Heart left ventricle (tissue), 16 donors: Measurements from ENCODE around the gene MMRN2. TPM values are rescaled to one million over a fixed set of nuclear protein-coding genes. Genes with fewer than 3 reads are reported as not detected.
A peak's percentile ranks its signal among the peaks of the same experiment; 100 is the strongest.

Experiments
- ATAC-seq, 4 donors: fragments of 200-7000 bp; cut with Tn5 transposase; one replicate each; pipeline ENCODE4 v1.9.1; 2020 to 2022; ENCODE audit warnings: moderate library complexity in 4 of 4, mild to moderate bottlenecking in 3 of 4, moderate number of reproducible peaks in 1 of 4
- DNase-seq, 5 donors: peaks; one replicate each; pipeline ENCODE4 v3.0.0-alpha.2; 2020
- H3K27ac ChIP-seq, 12 donors: fragments of 200-600 bp; sonication (generic) in 4 of 12; one replicate each; pipeline versions ENCODE4 v1.5.0 to v1.8.0; 2016 to 2022; ENCODE audit warnings: mild to moderate bottlenecking in 2 of 12
- H3K27me3 ChIP-seq, 9 donors: fragments of 200-600 bp; sonication (generic) in 2 of 9; one replicate each; pipeline versions ENCODE4 v1.5.1 to v1.8.0; 2016 to 2022; ENCODE audit warnings: mild to moderate bottlenecking in 3 of 9
- H3K36me3 ChIP-seq, 9 donors: fragments of 200-600 bp; sonication (generic) in 2 of 9; one replicate each; pipeline versions ENCODE4 v1.5.0 to v1.8.0; 2018 to 2022; ENCODE audit warnings: mild to moderate bottlenecking in 2 of 9
- H3K4me1 ChIP-seq, 12 donors: fragments of 200-600 bp; sonication (generic) in 4 of 12; one replicate each; pipeline versions ENCODE4 v1.5.0 to v1.8.0; 2016 to 2022; ENCODE audit warnings: mild to moderate bottlenecking in 3 of 12
- H3K4me3 ChIP-seq, 12 donors: fragments of 200-600 bp; sonication (generic) in 4 of 12; one replicate each; pipeline versions ENCODE4 v1.5.0 to v1.8.0; 2017 to 2022; ENCODE audit warnings: mild to moderate bottlenecking in 9 of 12, moderate library complexity in 4 of 12
- H3K9me3 ChIP-seq, 12 donors: fragments of 200-600 bp; sonication (generic) in 4 of 12; one replicate each; pipeline versions ENCODE4 v1.5.0 to v1.8.0; 2016 to 2022; ENCODE audit warnings: mild to moderate bottlenecking in 1 of 12
- POLR2A ChIP-seq, 2 donors: fragments of 450-650 bp; IDR thresholded peaks; one replicate each; pipeline ENCODE4 v1.6.1; 2017; ENCODE audit warnings: antibody characterized with exemption in 2 of 2, mild to moderate bottlenecking in 2 of 2, moderate library complexity in 2 of 2
- WGBS, 4 donors: extraction: QIAGEN DNeasy Blood & Tissue Kit in 2 of 4; methylation state at CpG; one replicate each; pipeline versions ENCODE4 v1.1.5 to v1.1.7; 2013 to 2018; 5-methylcytosine and 5-hydroxymethylcytosine counted together
- intact Hi-C, 10 donors: fragments of 100-400 bp; cut with DNase I; formaldehyde crosslinking; loops; one replicate each; pipeline versions ENCODE4 v1.11.1 to v1.14.2; 2022
- polyA plus RNA-seq, 2 donors: library from polyadenylated mRNA; stranded (reverse); fragments of 200-250 nt; gene quantifications; one replicate each; pipeline ENCODE4 v1.2.3, GENCODE V29; 2013
- total RNA-seq, 9 donors: library from RNA; depleted of rRNA in 2 of 9; stranded (reverse); fragments of >200 nt in 2 of 9; fragmentation: NEBNext Ultra II Directional in 3 of 9; extraction: Animal tissue kit (Norgen Biotek cat#: 25700) in 3 of 9; gene quantifications; one replicate each; pipeline versions ENCODE4 v1.1.0 to v1.2.4, GENCODE V29; 2016 to 2023
- TF ChIP-seq, protein P1 (sequence below), 12 donors: fragments of 200-600 bp; sonication (generic) in 4 of 12; IDR thresholded peaks; one replicate each; pipeline versions ENCODE4 v1.5.0 to v1.8.0; 2018 to 2022; ENCODE audit warnings: antibody characterized with exemption in 12 of 12, mild to moderate bottlenecking in 5 of 12
- donor health status: ischemic (EF 13 %, LVEDD 7.1; RV severe dilation, severe dysfunction).
- donor health status: healthy with polysubstance abuse.
- donor health status: DM: no; HTN: yes; CAD: no.
- donor health status: DM: no; HTN: no; CAD: no.
- donor health status: ischemic (EF 25% LVEDD 6.9; RV normal size, moderate dysfunction).
- donor health status: ischemic (EF 25% LVEDD 5.7; RV mildly dilated, moderate dysfunction).
- donor health status: healthy.
- donor health status: DM: yes; HTN: yes; CAD: no.
- donor health status: ischemic (EF 35%, LVEDD 5.7; RV mildly dilated, moderate dysfunction).
- donor health status: nonischemic (EF 11% LVEDD 7.7; RV severe dilation, severe dysfunction).
- donor health status: DM: yes; HTN: yes; CAD: no.
- donor health status: PGD.
- donor health status: ischemic (EF 29% LVEDD 5.4; RV normal size, mild dysfunction).
- donor health status: nonischemic (EF 23%, LVEDD 6.1; RV moderate dilation, normal function).

Gene MMRN2
- total and polyA plus RNA-seq, 11 donors = 15.8 to 93.0 (median 32.7) TPM

GRCh38 chr10:86961481-86962091 is 4.2 kb upstream of the MMRN2 start:
- ATAC-seq (no peak), DNase-seq (peak in 3 of 5 donors; percentile 18 to 58 (median 26))
- intact Hi-C loops = loop anchor here in 2 of 10 donors (2.0 kb wide), 2 partner anchors 21 to 23 kb away; no protein-coding TSS in a partner anchor
- Histone ChIP-seq H3K27ac (no peak overlapping the region), H3K36me3 (no peaks in the 10 kb centered on the region), H3K4me1 (peaks cover 4 to 56% (median 43%) of the 10 kb centered on the region in 12 donors), H3K27me3 (no peaks in the 10 kb centered on the region), H3K4me3 (no peak overlapping the region), H3K9me3 (no peaks in the 10 kb centered on the region)
- TF ChIP-seq, protein P1, sequence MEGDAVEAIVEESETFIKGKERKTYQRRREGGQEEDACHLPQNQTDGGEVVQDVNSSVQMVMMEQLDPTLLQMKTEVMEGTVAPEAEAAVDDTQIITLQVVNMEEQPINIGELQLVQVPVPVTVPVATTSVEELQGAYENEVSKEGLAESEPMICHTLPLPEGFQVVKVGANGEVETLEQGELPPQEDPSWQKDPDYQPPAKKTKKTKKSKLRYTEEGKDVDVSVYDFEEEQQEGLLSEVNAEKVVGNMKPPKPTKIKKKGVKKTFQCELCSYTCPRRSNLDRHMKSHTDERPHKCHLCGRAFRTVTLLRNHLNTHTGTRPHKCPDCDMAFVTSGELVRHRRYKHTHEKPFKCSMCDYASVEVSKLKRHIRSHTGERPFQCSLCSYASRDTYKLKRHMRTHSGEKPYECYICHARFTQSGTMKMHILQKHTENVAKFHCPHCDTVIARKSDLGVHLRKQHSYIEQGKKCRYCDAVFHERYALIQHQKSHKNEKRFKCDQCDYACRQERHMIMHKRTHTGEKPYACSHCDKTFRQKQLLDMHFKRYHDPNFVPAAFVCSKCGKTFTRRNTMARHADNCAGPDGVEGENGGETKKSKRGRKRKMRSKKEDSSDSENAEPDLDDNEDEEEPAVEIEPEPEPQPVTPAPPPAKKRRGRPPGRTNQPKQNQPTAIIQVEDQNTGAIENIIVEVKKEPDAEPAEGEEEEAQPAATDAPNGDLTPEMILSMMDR (IDR thresholded peaks at IDR 0.05) = no peak
- no peak for TF ChIP-seq POLR2A (IDR thresholded peaks at IDR 0.05)
- WGBS, 4 donors = 92 to 97% (median 93%) methylated on average over 8 to 12 of the region's 12 CpGs

DNA sequence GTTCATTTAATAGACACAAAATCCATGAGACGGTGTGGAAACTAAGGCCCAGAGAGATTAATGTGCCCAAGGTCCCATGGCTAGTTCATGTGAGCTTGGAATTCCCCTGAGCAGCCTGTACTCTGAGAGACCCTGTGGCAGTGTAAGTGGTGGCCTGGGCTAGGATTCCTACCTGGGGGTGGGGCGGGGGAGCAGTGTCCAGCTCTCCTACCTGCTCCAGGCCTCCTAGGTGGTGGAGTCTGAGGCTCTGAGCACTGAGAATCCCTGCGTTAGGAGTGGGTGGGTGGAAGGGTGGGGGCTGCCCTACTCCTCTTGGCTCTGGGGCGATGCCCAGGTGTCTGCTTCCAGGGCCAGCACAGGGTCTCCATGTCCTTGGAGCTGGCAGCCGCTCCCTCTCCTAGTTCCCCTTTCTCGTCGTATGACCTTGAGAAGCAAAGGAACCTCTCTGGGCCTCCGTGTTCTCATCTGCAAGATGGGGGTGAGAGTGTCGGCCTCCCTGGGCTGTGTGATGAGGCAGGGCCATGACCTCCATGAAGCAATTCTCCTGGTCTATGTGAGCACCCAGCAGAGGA is 3.5 kb upstream of the MMRN2 start:
- WGBS, 4 donors = 78 to 90% (median 86%) methylated on average over 8 to 9 of the region's 9 CpGs
- H3K27ac ChIP-seq = peak overlapping the region in 2 of 12 donors; percentile 82 to 88
- DNase-seq = peak in 4 of 5 donors; percentile 18 to 58 (median 22)
- intact Hi-C loops = loop anchor here in 3 of 10 donors (1.0 to 2.0 kb wide), 3 partner anchors 20 to 22 kb away; no protein-coding TSS in a partner anchor
- H3K27me3 ChIP-seq = no peaks in the 10 kb centered on the region
- TF ChIP-seq, protein P1 (IDR thresholded peaks at IDR 0.05) = no peak
- no peak for TF ChIP-seq POLR2A (IDR thresholded peaks at IDR 0.05)
- no peaks in the 10 kb centered on the region for H3K36me3 ChIP-seq
- no peak overlapping the region for H3K4me3 ChIP-seq
- peaks cover 4 to 50% (median 37%) of the 10 kb centered on the region in 12 donors for H3K4me1 ChIP-seq
- no peaks in the 10 kb centered on the region for H3K9me3 ChIP-seq
- ATAC-seq = no peak

DNA sequence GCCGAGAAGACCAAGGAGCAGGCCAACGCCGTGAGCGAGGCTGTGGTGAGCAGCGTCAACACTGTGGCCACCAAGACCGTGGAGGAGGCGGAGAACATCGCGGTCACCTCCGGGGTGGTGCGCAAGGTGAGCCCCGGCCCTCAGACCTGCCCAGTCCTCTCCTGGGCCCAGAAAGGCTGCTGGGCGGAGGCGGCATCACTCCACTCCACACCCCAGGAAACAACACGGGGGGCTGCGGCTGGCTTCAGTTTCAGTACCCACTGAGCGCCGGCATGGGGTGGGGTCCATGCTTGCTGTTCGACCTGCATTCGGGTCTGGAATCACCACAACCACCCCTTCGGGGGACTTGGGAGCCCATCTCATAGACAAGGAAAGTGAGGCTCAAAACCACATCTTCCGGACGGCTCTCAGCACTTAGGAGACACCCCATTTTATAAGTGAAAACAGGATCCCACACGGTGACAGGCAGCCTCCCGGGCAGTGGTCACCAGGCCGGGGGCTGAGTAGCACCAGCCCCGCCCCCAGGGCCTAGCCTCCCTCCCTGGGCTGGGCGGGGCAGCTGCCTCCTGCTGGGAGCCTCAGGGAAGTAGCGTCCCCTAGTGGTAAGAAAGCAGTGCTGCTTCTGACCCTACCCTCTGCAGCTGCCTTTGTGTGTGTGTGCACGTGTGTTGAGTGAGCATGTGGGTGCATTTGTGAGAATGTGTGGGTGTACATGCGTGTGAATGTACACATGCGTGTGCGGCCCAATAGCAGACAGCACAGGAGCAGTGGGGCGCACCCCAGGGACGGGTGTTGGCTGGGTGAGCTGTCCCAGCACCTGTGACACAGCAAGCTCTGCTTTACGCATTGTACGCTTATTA is 2.8 kb upstream of the MMRN2 start:
- peak; percentile 60 to 70 (median 63) for DNase-seq

More for the DNA sequence above, 2.8 kb upstream of the MMRN2 start:
- H3K4me3 ChIP-seq = peak overlapping the region in 11 of 12 donors; percentile 0 to 66 (median 58)
- H3K4me1 ChIP-seq = peaks cover 4 to 48% (median 36%) of the 10 kb centered on the region in 12 donors
- no peaks in the 10 kb centered on the region for H3K36me3 ChIP-seq
- no peaks in the 10 kb centered on the region for H3K9me3 ChIP-seq
- H3K27me3 ChIP-seq = no peaks in the 10 kb centered on the region
- ATAC-seq = peak; percentile 17 to 66 (median 50)
- intact Hi-C loops = loop anchor here in 3 of 10 donors (1.0 to 2.0 kb wide), 3 partner anchors 19 to 21 kb away; no protein-coding TSS in a partner anchor
- peak overlapping the region; percentile 75 to 98 (median 90) for H3K27ac ChIP-seq
- 64 to 72% (median 68%) methylated on average over 25 to 37 of the region's 37 CpGs for WGBS, 4 donors
- TF ChIP-seq, protein P1 (IDR thresholded peaks at IDR 0.05) = peak; percentile 88 to 95 (median 92)
- no peak for TF ChIP-seq POLR2A (IDR thresholded peaks at IDR 0.05)
